Stomach (tissue), 9 donors: Measurements from ENCODE around the gene ZNF512. TPM values are rescaled to one million over a fixed set of nuclear protein-coding genes. Genes with fewer than 3 reads are reported as not detected.

Experiments used
- DNase-seq, 2 donors: peaks; one replicate each; pipeline versions ENCODE4 v3.0.0 to v3.0.0-alpha.2; 2013 to 2019
- H3K27ac ChIP-seq, 5 donors: fragments of 200-600 bp in 4 of 5; sonication (generic) in 4 of 5; one replicate each; pipeline ENCODE4 v1.5.1; 2013 to 2019; ENCODE audit warnings: mild to moderate bottlenecking in 1 of 5, moderate library complexity in 1 of 5
- H3K27me3 ChIP-seq, 3 donors: fragments of 200-600 bp; sonication (generic); one replicate each; pipeline ENCODE4 v1.5.1; 2017 to 2019; ENCODE audit warnings: mixed run types in 1 of 3
- H3K36me3 ChIP-seq, 4 donors: fragments of 200-600 bp; sonication (generic); 1 replicate in 3 of 4; 2 replicates in 1 of 4; pipeline ENCODE4 v1.5.1; 2016 to 2019
- H3K4me1 ChIP-seq, 4 donors: fragments of 200-600 bp; sonication (generic); one replicate each; pipeline ENCODE4 v1.5.1; 2016 to 2019
- H3K4me3 ChIP-seq, 4 donors: fragments of 200-600 bp; sonication (generic) in 3 of 4; one replicate each; pipeline ENCODE4 v1.5.1; 2016 to 2019; ENCODE audit warnings: mild to moderate bottlenecking in 1 of 4
- H3K9me3 ChIP-seq, 4 donors: fragments of 200-600 bp; sonication (generic); one replicate each; pipeline ENCODE4 v1.5.1; 2016 to 2019
- CTCF ChIP-seq, 7 experiments: fragments of 450-650 bp in 4 of 7; fragments of 200-600 bp in 3 of 7; sonication (generic) in 3 of 7; IDR thresholded peaks; one replicate each; pipeline ENCODE4 v1.5.1; 2016 to 2019; ENCODE audit warnings: antibody characterized with exemption in 7 of 7, control low read depth in 2 of 7, mild to moderate bottlenecking in 1 of 7
- EP300 ChIP-seq: sonication (generic); formaldehyde crosslinking; IDR thresholded peaks from one replicate; pipeline ENCODE4 v1.6.1; 2017; ENCODE audit warnings: antibody characterized with exemption
- POLR2A ChIP-seq, 4 donors: fragments of 450-650 bp; IDR thresholded peaks; one replicate each; pipeline ENCODE4 v1.6.1; 2016; ENCODE audit warnings: antibody characterized with exemption in 4 of 4, control low read depth in 2 of 4, mild to moderate bottlenecking in 1 of 4, moderate library complexity in 1 of 4
- POLR2AphosphoS5 ChIP-seq, 3 donors: sonication (generic); formaldehyde crosslinking; IDR thresholded peaks; one replicate each; pipeline ENCODE4 v1.6.1; 2016; ENCODE audit warnings: antibody characterized with exemption in 3 of 3
- WGBS, 5 donors: extraction: QIAGEN DNeasy Blood & Tissue Kit in 3 of 5; methylation state at CpG; one replicate each; pipeline versions ENCODE4 v1.1.5 to v1.1.7; 2013 to 2018; 5-methylcytosine and 5-hydroxymethylcytosine counted together
- intact Hi-C: fragments of 100-400 bp; cut with DNase I; formaldehyde crosslinking; loops from one replicate; pipeline ENCODE4 v1.15.1; 2023; ENCODE audit warnings: low total_unique reads
- polyA plus RNA-seq, 3 donors: library from polyadenylated mRNA; stranded (reverse); fragments of 200-250 nt; gene quantifications; one replicate each; pipeline ENCODE4 v1.2.3, GENCODE V29; 2013
- total RNA-seq, 5 donors: library from RNA; depleted of rRNA; stranded (reverse); fragments of >200 nt; gene quantifications; one replicate each; pipeline versions ENCODE4 v1.1.0 to v1.2.3, GENCODE V29; 2014 to 2016
- donor health status: healthy with polysubstance abuse.
- donor health status: Bipolar disorder and iron deficiency.
- donor health status: healthy.

ZNF512 gene
- total and polyA plus RNA-seq, 8 donors: 6.4 to 35.8 (median 10.8) TPM

DNA sequence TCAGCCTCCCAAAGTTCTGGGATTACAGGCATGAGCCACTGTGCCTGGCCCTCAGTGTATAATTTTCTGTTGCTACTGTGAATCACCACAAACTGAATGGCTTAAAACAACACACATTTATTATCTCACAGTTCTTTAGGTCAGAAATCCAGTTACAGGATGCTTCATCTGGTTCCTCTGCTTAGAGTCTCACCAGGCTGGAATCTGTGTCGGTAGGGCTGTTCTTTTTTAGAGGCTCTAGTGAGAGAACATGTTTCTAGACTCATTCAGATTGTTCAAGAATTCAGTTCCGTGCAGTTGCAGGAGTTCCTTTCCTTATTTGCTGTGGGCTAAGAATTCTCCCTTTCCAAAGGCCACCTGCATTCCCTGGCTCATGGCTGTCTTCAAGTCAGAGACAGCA lies 23.8 kb downstream of the ZNF512 start:
- no peak for TF ChIP-seq EP300
- no peak for TF ChIP-seq POLR2A (IDR thresholded peaks at IDR 0.05)
- TF ChIP-seq CTCF (IDR thresholded peaks at IDR 0.05): no peak
- TF ChIP-seq POLR2AphosphoS5 (IDR thresholded peaks at IDR 0.05): no peak
- intact Hi-C loops: no loop called here

DNA sequence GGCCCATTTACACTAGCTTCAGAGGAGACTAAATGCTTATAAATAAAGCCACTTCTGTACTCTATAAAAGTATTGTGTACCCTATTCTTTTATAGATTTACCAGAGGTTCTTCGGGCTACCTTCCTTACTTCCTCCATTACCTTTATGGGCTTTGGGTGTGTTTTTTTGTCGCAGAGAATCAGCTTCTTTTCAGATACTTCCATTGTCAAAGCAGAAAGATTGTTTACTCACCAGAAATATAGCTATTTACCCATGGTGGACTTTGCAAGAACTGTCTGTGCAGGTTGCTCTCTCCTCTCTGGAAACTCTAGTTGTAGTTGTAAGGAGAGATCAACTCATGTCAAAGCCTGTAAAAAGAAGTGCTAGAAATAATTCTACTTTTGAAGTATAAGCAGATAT lies 31.1 kb downstream of the ZNF512 start:
- H3K4me1 ChIP-seq: no peaks in the 10 kb centered on the region
- H3K27me3 ChIP-seq: no peaks in the 10 kb centered on the region
- no peak overlapping the region for H3K4me3 ChIP-seq
- whole genome bisulfite sequencing, 5 donors: 94 to 99% (median 96%) methylated on average over 2 of the region's 2 CpGs
- no peaks in the 10 kb centered on the region for H3K9me3 ChIP-seq
- TF ChIP-seq EP300 (no peak), POLR2AphosphoS5 (IDR thresholded peaks at IDR 0.05) (no peak), POLR2A (IDR thresholded peaks at IDR 0.05) (no peak), CTCF (IDR thresholded peaks at IDR 0.05) (no peak)
- intact Hi-C loops: no loop called here
- no peak for DNase-seq
- H3K36me3 ChIP-seq: peaks cover 37 to 92% (median 87%) of the 10 kb centered on the region in 4 donors
- H3K27ac ChIP-seq: no peak overlapping the region

More for the DNA sequence above, 23.8 kb downstream of the ZNF512 start:
- Histone ChIP-seq H3K4me3 (no peak overlapping the region), H3K27me3 (no peaks in the 10 kb centered on the region), H3K27ac (no peak overlapping the region), H3K9me3 (no peaks in the 10 kb centered on the region), H3K36me3 (peaks cover 59 to 93% (median 91%) of the 10 kb centered on the region in 4 donors), H3K4me1 (no peaks in the 10 kb centered on the region)
- 84 to 95% (median 91%) methylated on average over 2 of the region's 2 CpGs for WGBS, 5 donors
- DNase-seq: no peak

- Histone ChIP-seq H3K9me3 (no peaks in the 10 kb centered on the region), H3K27ac (no peak overlapping the region), H3K27me3 (no peaks in the 10 kb centered on the region), H3K4me3 (no peak overlapping the region), H3K36me3 (peaks cover 41 to 93% (median 88%) of the 10 kb centered on the region in 4 donors), H3K4me1 (no peaks in the 10 kb centered on the region)
- TF ChIP-seq CTCF (IDR thresholded peaks at IDR 0.05) (no peak), POLR2AphosphoS5 (IDR thresholded peaks at IDR 0.05) (no peak)
- DNase-seq: no peak
- intact Hi-C loops: no loop called here
- 91 to 99% (median 98%) methylated on average over 3 of the region's 3 CpGs for WGBS, 5 donors
Measured at GRCh38 chr2:27615316-27615715, 32.5 kb downstream of the ZNF512 start.

- Histone ChIP-seq H3K4me1 (no peaks in the 10 kb centered on the region), H3K4me3 (no peak overlapping the region), H3K27me3 (no peaks in the 10 kb centered on the region), H3K27ac (no peak overlapping the region), H3K9me3 (no peaks in the 10 kb centered on the region), H3K36me3 (peaks cover 45 to 84% (median 83%) of the 10 kb centered on the region in 4 donors)
- intact Hi-C loops: no loop called here
- TF ChIP-seq CTCF (IDR thresholded peaks at IDR 0.05): no peak
- TF ChIP-seq POLR2A (IDR thresholded peaks at IDR 0.05): no peak
- no peak for TF ChIP-seq POLR2AphosphoS5 (IDR thresholded peaks at IDR 0.05)
- no peak for TF ChIP-seq EP300
- WGBS, 5 donors: 61 to 71% (median 65%) methylated on average over 1 of the region's 1 CpG
- DNase-seq: no peak
Measured at GRCh38 chr2:27621524-27621923, 38.7 kb downstream of the ZNF512 start.
